H1 (cell line): ENCODE data around the gene SEMA6D. TPM values are rescaled to one million over a fixed set of nuclear protein-coding genes. Genes with fewer than 3 reads are reported as not detected.

Source experiments
- CHD7 ChIP-seq: fragments of 300-600 bp; sonication (generic); IDR thresholded peaks from 2 replicates; pipeline ENCODE4 v1.7.1; 2012; ENCODE audit warnings: low read length, moderate library complexity, mild to moderate bottlenecking, inconsistent platforms; ENCODE audit not compliant: insufficient replicate concordance
- HDAC6 ChIP-seq: IDR thresholded peaks from one replicate; pipeline ENCODE4 v1.7.1; 2012; ENCODE audit warnings: low read depth, mild to moderate bottlenecking, inconsistent platforms, low read length, moderate library complexity
- KDM5A ChIP-seq: fragments of 200-600 bp; IDR thresholded peaks from 2 replicates; pipeline ENCODE4 v1.7.1; 2012; ENCODE audit warnings: mild to moderate bottlenecking, low read length, inconsistent platforms, mixed read lengths
- PHF8 ChIP-seq: fragments of 200-600 bp; sonication (generic); conservative IDR thresholded peaks from 2 replicates; pipeline ENCODE4 v1.7.1; 2012; ENCODE audit warnings: low read depth, mild to moderate bottlenecking, inconsistent platforms, low read length, moderate library complexity
- polyA plus RNA-seq, 7 experiments: library from polyadenylated mRNA; depleted of rRNA in 3 of 7; stranded (reverse) in 5 of 7; unstranded in 2 of 7; fragments of >200 nt in 5 of 7; fragments of 200-250 nt in 2 of 7; gene quantifications; 1 replicate in 5 of 7; 2 replicates in 1 of 7; 4 replicates in 1 of 7; pipeline versions ENCODE4 v1.2.1 to v1.2.3, GENCODE V29; 2011 to 2013; ENCODE audit warnings: missing spikeins in 2 of 7, mixed read lengths in 2 of 7
- total RNA-seq: library from RNA; stranded (reverse); fragmentation: NEBNext Ultra II Directional; extraction: Animal tissue kit (Norgen Biotek cat#: 25700); gene quantifications from 2 replicates; pipeline ENCODE4 v1.2.1, GENCODE V29; 2021

The SEMA6D gene
- total and polyA plus RNA-seq, 2 of the 8 experiments (the other 6 are each of a cell fraction or from before 2014, with no cell fraction given): 2.2 to 3.8 TPM

DNA sequence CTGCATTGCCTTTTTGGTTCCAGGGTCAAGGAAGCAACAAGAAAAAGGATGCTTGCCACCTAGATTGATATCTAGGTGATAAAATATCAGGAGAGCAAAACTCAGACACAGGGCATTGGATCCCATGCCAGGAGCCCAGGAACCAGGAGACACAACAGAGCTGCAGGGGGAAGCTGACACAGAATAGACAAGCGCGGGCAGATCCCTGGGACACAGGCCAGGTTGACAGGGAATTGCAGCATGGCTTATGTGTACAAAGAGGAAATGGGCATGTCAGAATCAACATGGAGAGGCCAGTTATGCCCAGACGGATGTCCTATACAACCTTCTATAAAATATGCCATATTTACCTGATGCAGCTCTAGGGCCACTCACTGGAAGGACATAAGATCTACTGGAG, 84.2 kb downstream of the SEMA6D start (continued):
- TF ChIP-seq CHD7: no peak
- TF ChIP-seq KDM5A: no peak
- no peak for TF ChIP-seq HDAC6
- TF ChIP-seq PHF8: no peak
